Keratinocyte (primary cell): ENCODE measurements around the gene DYTN. TPM values are rescaled to one million over a fixed set of nuclear protein-coding genes. Genes with fewer than 3 reads are reported as not detected.

Experiments used
- DNase-seq: peaks from one replicate; pipeline ENCODE4 v3.0.0-alpha.2; 2011; ENCODE audit warnings: low read depth, missing footprints, low spot score
- FAIRE-seq: peaks from 2 replicates; lab custom pipeline; 2011; peaks lifted over from hg19 to GRCh38; lab: Jason Lieb, UNC
- H2AFZ ChIP-seq: 2 replicates; pipeline ENCODE4 v1.6.0; 2012; ENCODE audit warnings: low read length, control low read depth, inconsistent platforms; ENCODE audit not compliant: control insufficient read depth
- H3K27ac ChIP-seq: 2 replicates; pipeline ENCODE4 v1.5.1; 2011; ENCODE audit warnings: low read length; ENCODE audit not compliant: control insufficient read depth, insufficient read depth
- H3K27me3 ChIP-seq: 3 replicates; pipeline ENCODE4 v1.6.0; 2011; ENCODE audit warnings: low read length; ENCODE audit not compliant: control insufficient read depth, insufficient read depth; ENCODE audit errors: extremely low read depth
- H3K36me3 ChIP-seq, 2 experiments: 2 replicates in 1 of 2; 3 replicates in 1 of 2; pipeline ENCODE4 v1.5.1; 2011; ENCODE audit warnings: low read length in 2 of 2, mild to moderate bottlenecking in 1 of 2; ENCODE audit not compliant: control insufficient read depth in 2 of 2, insufficient read depth in 2 of 2; ENCODE audit errors: extremely low read depth in 1 of 2
- H3K4me1 ChIP-seq: 3 replicates; pipeline ENCODE4 v1.5.1; 2011; ENCODE audit warnings: low read length; ENCODE audit not compliant: control insufficient read depth, insufficient read depth; ENCODE audit errors: extremely low read depth
- H3K4me2 ChIP-seq: 3 replicates; pipeline ENCODE4 v1.6.0; 2011; ENCODE audit warnings: low read depth, low read length; ENCODE audit not compliant: control insufficient read depth, insufficient read depth; ENCODE audit errors: extremely low read depth
- H3K4me3 ChIP-seq, 3 experiments: fragments of 200-600 bp in 1 of 3; sonication (generic) in 1 of 3; 2 replicates in 2 of 3; 3 replicates in 1 of 3; pipeline ENCODE4 v1.5.1; 2011 to 2016; ENCODE audit warnings: low read length in 3 of 3, mild to moderate bottlenecking in 3 of 3, control low read depth in 2 of 3, inconsistent platforms in 1 of 3, low read depth in 1 of 3, mixed read lengths in 1 of 3, mixed run types in 1 of 3, moderate library complexity in 1 of 3; ENCODE audit not compliant: control insufficient read depth in 2 of 3, insufficient read depth in 2 of 3; ENCODE audit errors: extremely low read depth in 1 of 3
- H3K79me2 ChIP-seq: 2 replicates; pipeline ENCODE4 v1.6.0; 2012; ENCODE audit warnings: low read length; ENCODE audit not compliant: control insufficient read depth, insufficient read depth
- H3K9ac ChIP-seq: 3 replicates; pipeline ENCODE4 v1.6.0; 2011; ENCODE audit warnings: low read length; ENCODE audit not compliant: control insufficient read depth, insufficient read depth; ENCODE audit errors: extremely low read depth
- H3K9me1 ChIP-seq: 3 replicates; pipeline ENCODE4 v1.6.0; 2011; ENCODE audit warnings: low read length; ENCODE audit not compliant: control insufficient read depth, insufficient read depth; ENCODE audit errors: extremely low read depth
- H3K9me3 ChIP-seq: 2 replicates; pipeline ENCODE4 v1.5.1; 2012; ENCODE audit warnings: low read depth, low read length; ENCODE audit not compliant: control insufficient read depth
- H4K20me1 ChIP-seq: 3 replicates; pipeline ENCODE4 v1.6.0; 2011; ENCODE audit warnings: low read length; ENCODE audit not compliant: control insufficient read depth, insufficient read depth; ENCODE audit errors: extremely low read depth
- EZH2 ChIP-seq: IDR thresholded peaks from one replicate; pipeline ENCODE4 v1.6.1; 2012; ENCODE audit warnings: inconsistent platforms, mild to moderate bottlenecking, low read length, moderate library complexity
- dilution Hi-C: fragments of 300-500 bp; cut with MboI; formaldehyde crosslinking; loops from one replicate; pipeline ENCODE4 v1.7.0; 2020; ENCODE audit warnings: low sequenced_read_pairs; ENCODE audit not compliant: extremely low pct_ligation_motif_present
- polyA plus RNA-seq, 5 experiments: library from polyadenylated mRNA; depleted of rRNA in 3 of 5; stranded (reverse) in 3 of 5; stranded (forward) in 1 of 5; unstranded in 1 of 5; fragments of >200 nt; gene quantifications; 1 replicate in 1 of 5; 2 replicates in 3 of 5; 3 replicates in 1 of 5; pipeline versions ENCODE4 v1.2.1 to v1.2.3, GENCODE V29; 2011 to 2012; ENCODE audit warnings: missing spikeins in 2 of 5, low read depth in 1 of 5, low replicate concordance in 1 of 5
- TF ChIP-seq, protein P1 (sequence below), 3 experiments: IDR thresholded peaks in 1 of 3; conservative IDR thresholded peaks in 1 of 3; optimal IDR thresholded peaks in 1 of 3; 2 replicates in 2 of 3; 3 replicates in 1 of 3; pipeline versions ENCODE3 to v1.5.1; 2011; ENCODE audit warnings: low read length in 3 of 3, mild to moderate bottlenecking in 3 of 3, moderate library complexity in 2 of 3, control low read depth in 1 of 3, inconsistent platforms in 1 of 3; ENCODE audit not compliant: insufficient read depth in 2 of 3; ENCODE audit errors: extremely low read depth in 1 of 3

The DYTN gene
- polyA plus RNA-seq, 1 donor (not counting 4 experiments of a cell fraction or from before 2014, with no cell fraction given): not detected

- TF ChIP-seq, protein P1, sequence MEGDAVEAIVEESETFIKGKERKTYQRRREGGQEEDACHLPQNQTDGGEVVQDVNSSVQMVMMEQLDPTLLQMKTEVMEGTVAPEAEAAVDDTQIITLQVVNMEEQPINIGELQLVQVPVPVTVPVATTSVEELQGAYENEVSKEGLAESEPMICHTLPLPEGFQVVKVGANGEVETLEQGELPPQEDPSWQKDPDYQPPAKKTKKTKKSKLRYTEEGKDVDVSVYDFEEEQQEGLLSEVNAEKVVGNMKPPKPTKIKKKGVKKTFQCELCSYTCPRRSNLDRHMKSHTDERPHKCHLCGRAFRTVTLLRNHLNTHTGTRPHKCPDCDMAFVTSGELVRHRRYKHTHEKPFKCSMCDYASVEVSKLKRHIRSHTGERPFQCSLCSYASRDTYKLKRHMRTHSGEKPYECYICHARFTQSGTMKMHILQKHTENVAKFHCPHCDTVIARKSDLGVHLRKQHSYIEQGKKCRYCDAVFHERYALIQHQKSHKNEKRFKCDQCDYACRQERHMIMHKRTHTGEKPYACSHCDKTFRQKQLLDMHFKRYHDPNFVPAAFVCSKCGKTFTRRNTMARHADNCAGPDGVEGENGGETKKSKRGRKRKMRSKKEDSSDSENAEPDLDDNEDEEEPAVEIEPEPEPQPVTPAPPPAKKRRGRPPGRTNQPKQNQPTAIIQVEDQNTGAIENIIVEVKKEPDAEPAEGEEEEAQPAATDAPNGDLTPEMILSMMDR (optimal IDR thresholded peaks at IDR 0.05 in 1 of 3, IDR thresholded peaks at IDR 0.05 in 1 of 3, conservative IDR thresholded peaks at IDR 0.05 in 1 of 3; ENCODE audit: extremely low read depth in 1 of 3, insufficient read depth in 2 of 3, low read length in 3 of 3): no peak
- no peak for TF ChIP-seq EZH2
- Histone ChIP-seq H4K20me1 (no peaks in the 10 kb centered on the region), H3K4me3 (no peak overlapping the region), H3K9me3 (no peaks in the 10 kb centered on the region), H3K27ac (no peak overlapping the region), H3K9me1 (no peaks in the 10 kb centered on the region), H3K4me2 (no peak overlapping the region), H3K36me3 (no peaks in the 10 kb centered on the region), H3K27me3 (no peaks in the 10 kb centered on the region), H3K79me2 (no peaks in the 10 kb centered on the region), H2AFZ (no peak overlapping the region), H3K4me1 (no peaks in the 10 kb centered on the region), H3K9ac (no peak overlapping the region)
- FAIRE-seq (no peak), DNase-seq (no peak)
- dilution Hi-C loops: no loop called here
These were observed 15.1 kb upstream of the DYTN start for GRCh38 chr2:206733341-206733740.

GRCh38 chr2:206728277-206729199 lies 10.3 kb upstream of the DYTN start:
- Histone ChIP-seq H3K27ac (no peak overlapping the region), H3K9ac (no peak overlapping the region), H2AFZ (no peak overlapping the region), H3K4me3 (no peak overlapping the region), H4K20me1 (no peaks in the 10 kb centered on the region), H3K36me3 (no peaks in the 10 kb centered on the region), H3K27me3 (no peaks in the 10 kb centered on the region), H3K4me2 (no peak overlapping the region), H3K4me1 (no peaks in the 10 kb centered on the region), H3K79me2 (no peaks in the 10 kb centered on the region), H3K9me3 (no peaks in the 10 kb centered on the region), H3K9me1 (no peaks in the 10 kb centered on the region)
- dilution Hi-C loops: no loop called here
- no peak for TF ChIP-seq EZH2
- TF ChIP-seq, protein P1 (optimal IDR thresholded peaks at IDR 0.05 in 1 of 3, IDR thresholded peaks at IDR 0.05 in 1 of 3, conservative IDR thresholded peaks at IDR 0.05 in 1 of 3; ENCODE audit: extremely low read depth in 1 of 3, insufficient read depth in 2 of 3, low read length in 3 of 3): no peak
- FAIRE-seq (no peak), DNase-seq (no peak)
